ENCODE measurements around the gene ZNF100.

GRCh38 chr19:21786936-21787335, 19.6 kb upstream of the ZNF100 start:
- no peak for TF ChIP-seq CTCF (conservative IDR thresholded peaks at IDR 0.05; ENCODE audit: low read length)
- TF ChIP-seq EZH2phosphoT487 (IDR thresholded peaks at IDR 0.05; ENCODE audit: borderline replicate concordance): no peak
